Fibroblast of lung (primary cell): ENCODE data around the gene PUS7. TPM values are rescaled to one million over a fixed set of nuclear protein-coding genes. Genes with fewer than 3 reads are reported as not detected.
A peak's percentile ranks its signal among the peaks of the same experiment; 100 is the strongest.
"Not testable (repeated sequence)": the region's sequence is repeated elsewhere in the genome, so short reads cannot be mapped to it uniquely, and the experiment has no call there.

Source experiments
- DNase-seq, 2 donors: peaks; one replicate each; pipeline versions ENCODE4 v3.0.0 to v3.0.0-alpha.2; 2010; ENCODE audit warnings: low read depth in 2 of 2
- H2AFZ ChIP-seq: 2 replicates; pipeline ENCODE4 v1.5.1; 2012; ENCODE audit warnings: low read length, control low read depth, inconsistent platforms
- H3K27ac ChIP-seq: 2 replicates; pipeline ENCODE4 v1.5.1; 2011; ENCODE audit warnings: low read length, control low read depth; ENCODE audit not compliant: insufficient read depth
- H3K27me3 ChIP-seq: 2 replicates; pipeline ENCODE4 v1.5.1; 2011; ENCODE audit warnings: mild to moderate bottlenecking, low read length; ENCODE audit not compliant: control insufficient read depth, insufficient read depth
- H3K36me3 ChIP-seq: 2 replicates; pipeline ENCODE4 v1.5.1; 2011; ENCODE audit warnings: low read length; ENCODE audit not compliant: control insufficient read depth, insufficient read depth
- H3K4me1 ChIP-seq: 2 replicates; pipeline ENCODE4 v1.5.1; 2011; ENCODE audit warnings: low read length; ENCODE audit not compliant: control insufficient read depth, insufficient read depth; ENCODE audit errors: extremely low read depth
- H3K4me2 ChIP-seq: 2 replicates; pipeline ENCODE4 v1.5.1; 2011; ENCODE audit warnings: low read length, control low read depth; ENCODE audit not compliant: insufficient read depth; ENCODE audit errors: extremely low read depth
- H3K4me3 ChIP-seq, 4 experiments: fragments of 200-600 bp in 1 of 4; sonication (generic) in 1 of 4; replicated peaks in 1 of 4; 2 replicates each; pipeline ENCODE4 v1.5.1; 2011 to 2016; ENCODE audit warnings: low read length in 4 of 4, low read depth in 3 of 4, mild to moderate bottlenecking in 3 of 4, control low read depth in 2 of 4, inconsistent platforms in 1 of 4, mixed read lengths in 1 of 4; ENCODE audit not compliant: insufficient read depth in 1 of 4; ENCODE audit errors: control extremely low read depth in 1 of 4
- H3K79me2 ChIP-seq: 2 replicates; pipeline ENCODE4 v1.5.1; 2012; ENCODE audit warnings: mild to moderate bottlenecking, low read length, inconsistent platforms; ENCODE audit not compliant: control insufficient read depth, insufficient read depth
- H3K9ac ChIP-seq: 2 replicates; pipeline ENCODE4 v1.5.1; 2011; ENCODE audit warnings: mild to moderate bottlenecking, low read length, control low read depth; ENCODE audit not compliant: insufficient read depth
- H3K9me3 ChIP-seq: 2 replicates; pipeline ENCODE4 v1.5.1; 2012; ENCODE audit warnings: low read depth, low read length; ENCODE audit not compliant: control insufficient read depth, insufficient read depth
- H4K20me1 ChIP-seq: 2 replicates; pipeline ENCODE4 v1.5.1; 2011; ENCODE audit warnings: low read length; ENCODE audit not compliant: control insufficient read depth, insufficient read depth; ENCODE audit errors: extremely low read depth
- EZH2 ChIP-seq: IDR thresholded peaks from 2 replicates; pipeline ENCODE4 v1.5.1; 2012; ENCODE audit warnings: low read length, control low read depth, mild to moderate bottlenecking; ENCODE audit errors: missing control alignments
- polyA plus RNA-seq, 2 donors: library from polyadenylated mRNA; depleted of rRNA in 1 of 2; stranded (reverse) in 1 of 2; unstranded in 1 of 2; fragments of >200 nt; gene quantifications; 2 replicates each; pipeline ENCODE4 v1.2.1, GENCODE V29; 2011 to 2012; ENCODE audit warnings: missing spikeins in 1 of 2
- total RNA-seq: library from RNA; depleted of rRNA; stranded (reverse); fragments of >200 nt; gene quantifications from 2 replicates; pipeline ENCODE4 v1.2.1, GENCODE V29; 2014
- TF ChIP-seq, protein P1 (sequence below), 2 donors: IDR thresholded peaks in 1 of 2; conservative IDR thresholded peaks in 1 of 2; 1 replicate in 1 of 2; 2 replicates in 1 of 2; pipeline ENCODE4 v1.5.1; 2011 to 2012; ENCODE audit warnings: low read length in 2 of 2, control low read depth in 1 of 2, inconsistent platforms in 1 of 2, low read depth in 1 of 2, mild to moderate bottlenecking in 1 of 2

Gene PUS7
- total and polyA plus RNA-seq, 2 donors (not counting 1 experiment from before 2014, with no cell fraction given), result 8.8 to 16.0 TPM

DNA sequence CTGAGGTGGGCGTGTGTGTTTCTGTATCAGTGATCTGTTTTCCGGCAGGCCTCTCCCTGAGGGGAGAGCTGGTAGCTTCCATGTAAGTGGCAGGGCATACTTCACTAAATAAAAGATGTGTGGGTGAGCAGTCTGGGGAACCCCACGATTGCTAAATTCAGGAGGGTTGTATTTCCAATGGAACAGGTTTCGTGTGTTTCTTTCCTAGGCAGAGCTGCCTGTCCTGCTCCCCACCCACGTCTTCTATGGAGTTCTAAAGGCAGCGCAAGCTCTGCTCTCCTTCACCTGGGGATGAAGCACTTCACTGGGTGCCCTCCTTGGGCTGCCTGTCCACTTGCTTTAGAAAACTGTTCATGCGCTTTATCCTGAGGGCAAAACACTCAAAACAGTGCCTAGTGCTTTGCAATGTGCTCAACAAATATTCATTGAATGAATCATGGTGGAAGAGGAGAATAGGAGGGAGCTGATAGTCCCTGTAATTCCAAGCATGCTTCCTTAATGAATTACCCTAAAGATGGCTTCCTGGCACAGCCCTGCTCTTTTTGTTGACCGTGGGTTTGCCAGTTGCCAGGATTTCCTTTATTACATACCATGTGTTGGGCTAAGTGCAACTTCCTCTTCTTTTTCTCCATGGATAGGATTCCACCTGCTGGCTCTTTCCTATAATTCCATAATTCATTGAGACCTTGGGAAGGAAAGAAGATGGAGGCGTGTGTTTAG, 82.7 kb downstream of the PUS7 start:
- Histone ChIP-seq H3K4me2 (no peak overlapping the region), H3K27ac (peak overlapping the region; percentile 6), H3K9ac (no peak overlapping the region), H3K27me3 (no peaks in the 10 kb centered on the region), H3K4me1 (peaks cover 4% of the 10 kb centered on the region), H2AFZ (peak overlapping the region; percentile 5), H3K79me2 (no peaks in the 10 kb centered on the region), H3K9me3 (no peaks in the 10 kb centered on the region), H3K4me3 (no peak overlapping the region), H4K20me1 (no peaks in the 10 kb centered on the region), H3K36me3 (no peaks in the 10 kb centered on the region)
- TF ChIP-seq, protein P1, sequence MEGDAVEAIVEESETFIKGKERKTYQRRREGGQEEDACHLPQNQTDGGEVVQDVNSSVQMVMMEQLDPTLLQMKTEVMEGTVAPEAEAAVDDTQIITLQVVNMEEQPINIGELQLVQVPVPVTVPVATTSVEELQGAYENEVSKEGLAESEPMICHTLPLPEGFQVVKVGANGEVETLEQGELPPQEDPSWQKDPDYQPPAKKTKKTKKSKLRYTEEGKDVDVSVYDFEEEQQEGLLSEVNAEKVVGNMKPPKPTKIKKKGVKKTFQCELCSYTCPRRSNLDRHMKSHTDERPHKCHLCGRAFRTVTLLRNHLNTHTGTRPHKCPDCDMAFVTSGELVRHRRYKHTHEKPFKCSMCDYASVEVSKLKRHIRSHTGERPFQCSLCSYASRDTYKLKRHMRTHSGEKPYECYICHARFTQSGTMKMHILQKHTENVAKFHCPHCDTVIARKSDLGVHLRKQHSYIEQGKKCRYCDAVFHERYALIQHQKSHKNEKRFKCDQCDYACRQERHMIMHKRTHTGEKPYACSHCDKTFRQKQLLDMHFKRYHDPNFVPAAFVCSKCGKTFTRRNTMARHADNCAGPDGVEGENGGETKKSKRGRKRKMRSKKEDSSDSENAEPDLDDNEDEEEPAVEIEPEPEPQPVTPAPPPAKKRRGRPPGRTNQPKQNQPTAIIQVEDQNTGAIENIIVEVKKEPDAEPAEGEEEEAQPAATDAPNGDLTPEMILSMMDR (conservative IDR thresholded peaks at IDR 0.05 in 1 of 2, IDR thresholded peaks at IDR 0.05 in 1 of 2; ENCODE audit: low read depth in 1 of 2, low read length in 2 of 2), result no peak
- no peak for TF ChIP-seq EZH2
- DNase-seq, result peak; percentile 49 to 92

DNA sequence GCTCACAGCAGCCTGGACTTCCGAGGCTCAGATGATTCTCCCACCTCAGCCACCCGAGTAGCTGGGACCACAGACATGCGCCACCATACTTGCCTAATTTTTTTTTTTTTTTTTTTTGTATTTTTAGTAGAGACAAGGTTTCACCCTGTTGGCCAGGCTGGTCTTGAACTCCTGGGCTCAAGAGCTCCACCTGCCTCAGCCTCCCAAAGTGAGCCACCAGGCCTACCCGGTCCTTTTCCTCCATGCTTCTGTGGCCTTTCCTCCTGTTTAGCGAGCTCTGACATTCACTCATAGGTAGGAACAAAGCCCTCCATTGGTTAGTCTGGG, 83.3 kb downstream of the PUS7 start:
- no peak overlapping the region for H3K4me3 ChIP-seq
- H3K36me3 ChIP-seq, result no peaks in the 10 kb centered on the region
- peaks cover 4% of the 10 kb centered on the region for H3K4me1 ChIP-seq
- H2AFZ ChIP-seq, result no peak overlapping the region
- no peaks in the 10 kb centered on the region for H3K9me3 ChIP-seq
- H3K27me3 ChIP-seq, result no peaks in the 10 kb centered on the region
- no peak for TF ChIP-seq EZH2
- TF ChIP-seq, protein P1 (conservative IDR thresholded peaks at IDR 0.05 in 1 of 2, IDR thresholded peaks at IDR 0.05 in 1 of 2; ENCODE audit: low read depth in 1 of 2, low read length in 2 of 2), result no peak
- no peak for DNase-seq
- no peaks in the 10 kb centered on the region for H4K20me1 ChIP-seq
- H3K79me2 ChIP-seq, result no peaks in the 10 kb centered on the region
- no peak overlapping the region for H3K27ac ChIP-seq
- H3K4me2 ChIP-seq, result no peak overlapping the region
- H3K9ac ChIP-seq, result no peak overlapping the region

DNA sequence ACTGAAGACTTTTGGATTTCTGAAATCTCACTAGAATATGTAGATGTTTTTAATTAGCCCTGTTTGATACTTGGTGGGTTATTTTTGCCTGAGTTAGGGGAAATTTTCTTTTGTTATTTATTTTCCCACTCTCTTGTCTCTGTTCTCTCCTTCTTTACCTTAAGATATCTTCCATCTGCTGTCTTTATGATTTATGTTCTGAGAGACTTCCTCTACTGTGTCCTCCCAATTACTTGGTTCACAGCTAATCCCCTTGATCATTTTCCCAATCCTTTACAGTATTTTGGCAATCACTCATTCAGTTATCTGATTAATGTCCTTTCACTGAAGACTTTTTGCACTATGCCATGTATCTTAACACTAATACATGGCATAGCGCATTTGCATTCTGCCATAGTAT, 83.8 kb downstream of the PUS7 start:
- no peak overlapping the region for H3K4me3 ChIP-seq
- TF ChIP-seq, protein P1 (conservative IDR thresholded peaks at IDR 0.05 in 1 of 2, IDR thresholded peaks at IDR 0.05 in 1 of 2; ENCODE audit: low read depth in 1 of 2, low read length in 2 of 2), result no peak
- TF ChIP-seq EZH2, result no peak
- no peak overlapping the region for H2AFZ ChIP-seq
- no peaks in the 10 kb centered on the region for H4K20me1 ChIP-seq
- no peak overlapping the region for H3K4me2 ChIP-seq
- peaks cover 4% of the 10 kb centered on the region for H3K4me1 ChIP-seq
- no peaks in the 10 kb centered on the region for H3K9me3 ChIP-seq
- no peak overlapping the region for H3K27ac ChIP-seq
- no peak for DNase-seq
- H3K79me2 ChIP-seq, result no peaks in the 10 kb centered on the region
- H3K9ac ChIP-seq, result no peak overlapping the region
- H3K27me3 ChIP-seq, result no peaks in the 10 kb centered on the region
- H3K36me3 ChIP-seq, result no peaks in the 10 kb centered on the region

DNA sequence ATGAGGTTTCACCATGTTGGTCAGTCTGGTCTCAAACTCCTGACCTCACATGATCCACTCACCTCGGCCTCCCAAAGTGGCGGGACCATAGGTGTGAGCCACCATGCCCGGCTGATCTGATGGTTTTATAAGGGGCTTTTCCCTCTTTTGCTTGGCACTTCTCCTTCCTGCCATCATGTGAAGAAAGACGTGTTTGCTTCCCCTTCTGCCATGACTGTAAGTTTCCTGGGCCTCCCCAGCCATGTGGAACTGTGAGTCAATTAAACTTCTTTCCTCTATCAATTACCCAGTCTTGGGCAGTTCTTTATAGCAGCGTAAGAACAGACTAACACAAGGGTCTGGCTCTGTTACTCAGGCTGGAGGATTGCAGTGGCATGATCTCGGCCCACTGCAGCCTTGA, 84.7 kb downstream of the PUS7 start:
- H3K4me3 ChIP-seq, H3K9ac ChIP-seq, H3K79me2 ChIP-seq, H3K4me2 ChIP-seq, DNase-seq, H3K9me3 ChIP-seq, H3K4me1 ChIP-seq, H2AFZ ChIP-seq, H4K20me1 ChIP-seq, H3K27me3 ChIP-seq, H3K27ac ChIP-seq, H3K36me3 ChIP-seq: not testable (repeated sequence)
